ENCODE data around the gene POPDC2.
A peak's percentile ranks its signal among the peaks of the same experiment; 100 is the strongest.
"Not testable (repeated sequence)": the region's sequence is repeated elsewhere in the genome, so short reads cannot be mapped to it uniquely, and the experiment has no call there.

The POPDC2 gene

GRCh38 chr3:119683421-119683820, 23.0 kb upstream of the POPDC2 start:
- Histone ChIP-seq H3K36me3 (ENCODE audit: control insufficient read depth, insufficient read depth, low read length) (no peaks in the 10 kb centered on the region; the same call in 1 of the 2 replicates), H3K4me3 (ENCODE audit: low read length) (no peak overlapping the region), H3K27ac (ENCODE audit: low read length) (no peak overlapping the region), H3K4me1 (ENCODE audit: control insufficient read depth, insufficient read depth, low read length) (peaks cover 1% of the 10 kb centered on the region; the same call in 1 of the 2 replicates), H3K27me3 (ENCODE audit: control insufficient read depth, insufficient read depth, low read length) (no peaks in the 10 kb centered on the region), H3K9me3 (ENCODE audit: control insufficient read depth, insufficient read depth, low read length) (no peaks in the 10 kb centered on the region; the same call in 1 of the 2 replicates)
- no CpG with 5 or more reads among the region's 1 CpG for WGBS (ENCODE audit: insufficient coverage, insufficient read length)
- no peak for DNase-seq (ENCODE audit: low read depth, low spot score)

- no peaks in the 10 kb centered on the region for H3K9me3 ChIP-seq (ENCODE audit: control insufficient read depth, insufficient read depth, low read length)
- no peak for DNase-seq (ENCODE audit: low read depth, low spot score)
- H3K4me1 ChIP-seq (ENCODE audit: control insufficient read depth, insufficient read depth, low read length), result peaks cover 1% of the 10 kb centered on the region; the same call in 1 of the 2 replicates
- H3K4me3 ChIP-seq (ENCODE audit: low read length), result no peak overlapping the region
- no CpG with 5 or more reads among the region's 1 CpG for WGBS (ENCODE audit: insufficient coverage, insufficient read length)
- no peak overlapping the region for H3K27ac ChIP-seq (ENCODE audit: low read length)
- H3K36me3 ChIP-seq (ENCODE audit: control insufficient read depth, insufficient read depth, low read length), result no peaks in the 10 kb centered on the region; the same call in 1 of the 2 replicates
- H3K27me3 ChIP-seq (ENCODE audit: control insufficient read depth, insufficient read depth, low read length), result no peaks in the 10 kb centered on the region
Observed at GRCh38 chr3:119681279-119681678, 20.9 kb upstream of the POPDC2 start.

DNA sequence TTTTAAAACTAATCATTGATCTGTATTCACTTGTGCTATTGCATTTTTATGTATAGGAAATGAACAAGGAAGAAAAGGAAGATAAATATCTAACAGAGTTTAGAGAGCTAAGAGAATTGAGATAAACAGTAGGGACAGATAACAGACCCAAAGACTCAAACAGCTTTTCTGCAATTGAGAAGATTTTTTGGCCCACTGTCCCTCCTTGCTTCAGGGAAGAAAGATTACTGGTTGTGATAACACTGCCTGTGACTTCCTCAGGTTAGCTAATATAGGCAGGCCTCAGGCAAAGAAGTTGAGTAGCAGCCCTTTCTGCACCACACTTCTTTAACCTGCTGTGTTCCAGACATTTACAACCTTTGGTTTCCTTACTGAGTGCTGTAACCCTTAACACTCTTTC, 19.5 kb upstream of the POPDC2 start:
- Histone ChIP-seq H3K9me3 (ENCODE audit: control insufficient read depth, insufficient read depth, low read length) (no peaks in the 10 kb centered on the region), H3K36me3 (ENCODE audit: control insufficient read depth, insufficient read depth, low read length) (no peaks in the 10 kb centered on the region), H3K27ac (ENCODE audit: low read length) (no peak overlapping the region), H3K4me1 (ENCODE audit: control insufficient read depth, insufficient read depth, low read length) (no peaks in the 10 kb centered on the region), H3K27me3 (ENCODE audit: control insufficient read depth, insufficient read depth, low read length) (no peaks in the 10 kb centered on the region), H3K4me3 (ENCODE audit: low read length) (no peak overlapping the region)
- DNase-seq (ENCODE audit: low read depth, low spot score), result no peak

- DNase-seq (ENCODE audit: low read depth, low spot score); H3K36me3 ChIP-seq (ENCODE audit: control insufficient read depth, insufficient read depth, low read length); H3K4me3 ChIP-seq (ENCODE audit: low read length); H3K27ac ChIP-seq (ENCODE audit: low read length); H3K9me3 ChIP-seq (ENCODE audit: control insufficient read depth, insufficient read depth, low read length); H3K4me1 ChIP-seq (ENCODE audit: control insufficient read depth, insufficient read depth, low read length); H3K27me3 ChIP-seq (ENCODE audit: control insufficient read depth, insufficient read depth, low read length): not testable (repeated sequence)
- WGBS (ENCODE audit: insufficient coverage, insufficient read length), result no CpG with 5 or more reads among the region's 10 CpGs
Observed at GRCh38 chr3:119678209-119678608, 17.8 kb upstream of the POPDC2 start.

GRCh38 chr3:119677641-119677934, 17.2 kb upstream of the POPDC2 start:
- Histone ChIP-seq H3K4me3 (ENCODE audit: low read length) (peak overlapping the region; percentile 84; the same call in 1 of the 2 replicates), H3K36me3 (ENCODE audit: control insufficient read depth, insufficient read depth, low read length) (peaks cover 11% of the 10 kb centered on the region), H3K27me3 (ENCODE audit: control insufficient read depth, insufficient read depth, low read length) (no peaks in the 10 kb centered on the region), H3K4me1 (ENCODE audit: control insufficient read depth, insufficient read depth, low read length) (no peaks in the 10 kb centered on the region), H3K27ac (ENCODE audit: low read length) (no peak overlapping the region), H3K9me3 (ENCODE audit: control insufficient read depth, insufficient read depth, low read length) (no peaks in the 10 kb centered on the region)
- DNase-seq (ENCODE audit: low read depth, low spot score), result no peak
- no CpG with 5 or more reads among the region's 6 CpGs for WGBS (ENCODE audit: insufficient coverage, insufficient read length)

- Histone ChIP-seq H3K27me3 (ENCODE audit: control insufficient read depth, insufficient read depth, low read length) (no peaks in the 10 kb centered on the region), H3K4me1 (ENCODE audit: control insufficient read depth, insufficient read depth, low read length) (no peaks in the 10 kb centered on the region), H3K27ac (ENCODE audit: low read length) (no peak within 1 kb of the TSS), H3K36me3 (ENCODE audit: control insufficient read depth, insufficient read depth, low read length) (peaks cover 11% of the 10 kb centered on the region), H3K4me3 (ENCODE audit: low read length) (peak within 1 kb of the TSS; percentile 84), H3K9me3 (ENCODE audit: control insufficient read depth, insufficient read depth, low read length) (no peaks in the 10 kb centered on the region)
- DNase-seq (ENCODE audit: low read depth, low spot score), result peak; percentile 87
- no CpG with 5 or more reads among the region's 54 CpGs for WGBS (ENCODE audit: insufficient coverage, insufficient read length)
Observed at GRCh38 chr3:119676771-119677640, 16.6 kb upstream of the POPDC2 start, which contains the start of gene COX17. COX17 (minus strand) TSS chr3:119677406; CDS start chr3:119677310, 96 bp downstream.

- Histone ChIP-seq H3K36me3 (ENCODE audit: control insufficient read depth, insufficient read depth, low read length) (peaks cover 11% of the 10 kb centered on the region), H3K4me3 (ENCODE audit: low read length) (no peak overlapping the region; the same call in 1 of the 2 replicates), H3K27me3 (ENCODE audit: control insufficient read depth, insufficient read depth, low read length) (no peaks in the 10 kb centered on the region), H3K27ac (ENCODE audit: low read length) (no peak overlapping the region), H3K4me1 (ENCODE audit: control insufficient read depth, insufficient read depth, low read length) (no peaks in the 10 kb centered on the region), H3K9me3 (ENCODE audit: control insufficient read depth, insufficient read depth, low read length) (no peaks in the 10 kb centered on the region)
- DNase-seq (ENCODE audit: low read depth, low spot score), result no peak
- WGBS (ENCODE audit: insufficient coverage, insufficient read length), result no CpG with 5 or more reads among the region's 1 CpG
Observed at GRCh38 chr3:119676020-119676419, 15.6 kb upstream of the POPDC2 start.

- H3K36me3 ChIP-seq (ENCODE audit: control insufficient read depth, insufficient read depth, low read length), result peaks cover 11% of the 10 kb centered on the region
- H3K27me3 ChIP-seq (ENCODE audit: control insufficient read depth, insufficient read depth, low read length), result no peaks in the 10 kb centered on the region
- no peak overlapping the region for H3K27ac ChIP-seq (ENCODE audit: low read length)
- no peaks in the 10 kb centered on the region for H3K4me1 ChIP-seq (ENCODE audit: control insufficient read depth, insufficient read depth, low read length)
- WGBS (ENCODE audit: insufficient coverage, insufficient read length), result no CpG with 5 or more reads among the region's 5 CpGs
- no peak overlapping the region for H3K4me3 ChIP-seq (ENCODE audit: low read length)
- no peaks in the 10 kb centered on the region for H3K9me3 ChIP-seq (ENCODE audit: control insufficient read depth, insufficient read depth, low read length)
- no peak for DNase-seq (ENCODE audit: low read depth, low spot score)
Observed at GRCh38 chr3:119675188-119675874, 14.9 kb upstream of the POPDC2 start.

DNA sequence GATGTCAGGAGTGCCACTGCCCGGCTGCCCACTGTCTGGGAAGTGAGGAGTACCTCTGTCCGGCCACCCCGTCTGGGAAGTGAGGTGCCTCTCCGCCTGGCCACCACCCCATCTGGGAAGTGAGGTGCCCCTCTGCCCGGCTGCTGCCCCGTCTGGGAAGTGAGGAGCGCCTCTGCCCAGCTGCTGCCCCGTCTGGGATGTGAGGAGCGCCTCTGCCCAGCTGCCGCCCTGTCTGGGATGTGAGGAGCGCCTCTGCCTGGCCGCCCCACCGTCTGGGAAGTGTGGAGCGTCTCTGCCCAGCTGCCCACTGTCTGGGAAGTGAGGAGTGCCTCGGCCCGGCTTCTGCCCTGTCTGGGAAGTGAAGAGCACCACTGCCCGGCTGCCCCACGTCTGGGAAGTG, 13.5 kb upstream of the POPDC2 start:
- Histone ChIP-seq H3K36me3 (ENCODE audit: control insufficient read depth, insufficient read depth, low read length) (peaks cover 11% of the 10 kb centered on the region), H3K9me3 (ENCODE audit: control insufficient read depth, insufficient read depth, low read length) (no peaks in the 10 kb centered on the region), H3K4me3 (ENCODE audit: low read length) (no peak overlapping the region), H3K27me3 (ENCODE audit: control insufficient read depth, insufficient read depth, low read length) (no peaks in the 10 kb centered on the region), H3K27ac (ENCODE audit: low read length) (no peak overlapping the region), H3K4me1 (ENCODE audit: control insufficient read depth, insufficient read depth, low read length) (no peaks in the 10 kb centered on the region)
- no peak for DNase-seq (ENCODE audit: low read depth, low spot score)
- WGBS (ENCODE audit: insufficient coverage, insufficient read length), result no CpG with 5 or more reads among the region's 18 CpGs

- H3K4me3 ChIP-seq (ENCODE audit: low read length), result no peak overlapping the region
- no peak for DNase-seq (ENCODE audit: low read depth, low spot score)
- H3K36me3 ChIP-seq (ENCODE audit: control insufficient read depth, insufficient read depth, low read length), result peaks cover 11% of the 10 kb centered on the region
- H3K27ac ChIP-seq (ENCODE audit: low read length), result no peak overlapping the region
- no peaks in the 10 kb centered on the region for H3K27me3 ChIP-seq (ENCODE audit: control insufficient read depth, insufficient read depth, low read length)
- H3K4me1 ChIP-seq (ENCODE audit: control insufficient read depth, insufficient read depth, low read length), result no peaks in the 10 kb centered on the region
- WGBS (ENCODE audit: insufficient coverage, insufficient read length), result no CpG with 5 or more reads among the region's 2 CpGs
- H3K9me3 ChIP-seq (ENCODE audit: control insufficient read depth, insufficient read depth, low read length), result no peaks in the 10 kb centered on the region
Observed at GRCh38 chr3:119672776-119673175, 12.4 kb upstream of the POPDC2 start.
